HAP-1 (cell line): Measurements from ENCODE around the gene WDR77.

Source experiments
- DNase-seq, 2 experiments: peaks; one replicate each; pipeline ENCODE4 v3.0.0-alpha.2; 2016 to 2020; ENCODE audit warnings: low spot score in 2 of 2
- H3K27me3 ChIP-seq: fragments of 250-450 bp; sonication (Bioruptor Pico); 2 replicates; pipeline ENCODE4 v1.5.1; 2020; ENCODE audit warnings: low read depth, mild to moderate bottlenecking, moderate library complexity
- H3K36me3 ChIP-seq: fragments of 250-450 bp; sonication (Bioruptor Pico); replicated peaks from 2 replicates; pipeline ENCODE4 v1.5.1; 2020; ENCODE audit warnings: mild to moderate bottlenecking
- H3K4me1 ChIP-seq: fragments of 250-450 bp; sonication (Bioruptor Pico); 2 replicates; pipeline ENCODE4 v1.5.1; 2020; ENCODE audit warnings: mild to moderate bottlenecking
- H3K4me3 ChIP-seq: fragments of 250-450 bp; sonication (Bioruptor Pico); 2 replicates; pipeline ENCODE4 v1.5.1; 2020; ENCODE audit warnings: mild to moderate bottlenecking, moderate library complexity
- H3K9me3 ChIP-seq: fragments of 250-450 bp; sonication (Bioruptor Pico); 2 replicates; pipeline ENCODE4 v1.5.1; 2020; ENCODE audit warnings: mild to moderate bottlenecking, moderate library complexity
- in situ Hi-C: fragments of 300-500 bp; cut with MboI; formaldehyde crosslinking; loops from 3 replicates; pipeline ENCODE4 v1.14.3; 2020; ENCODE audit warnings: low sequenced_read_pairs, inconsistent platforms, mixed read lengths

Gene WDR77

DNA sequence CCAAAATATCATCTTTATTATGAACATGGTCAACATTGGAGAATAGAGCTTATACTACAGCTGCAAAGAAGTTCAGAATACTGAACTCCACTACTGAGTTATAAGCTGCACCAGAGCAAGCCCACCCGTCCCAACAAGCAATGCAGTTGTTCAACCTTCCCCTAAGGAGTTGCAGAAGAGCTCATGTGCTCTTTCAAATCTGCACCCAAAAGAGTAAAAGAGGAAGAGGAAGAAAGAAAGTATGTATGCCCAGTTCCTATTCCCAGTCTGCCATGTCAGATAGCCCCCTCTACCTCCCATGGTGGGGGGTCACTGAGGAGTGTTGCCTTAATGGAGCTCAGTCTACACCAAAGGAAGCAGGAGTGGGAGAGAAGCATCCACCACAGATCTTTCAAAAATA is 31.6 kb upstream of the WDR77 start:
- no peak for DNase-seq
- H3K27me3 ChIP-seq: 0 out of 2 replicates have a peak, but pooled peaks cover 2% of the 10 kb centered on the region
- in situ Hi-C loops: no loop called here
- H3K9me3 ChIP-seq: no peaks in the 10 kb centered on the region
- H3K36me3 ChIP-seq: no peaks in the 10 kb centered on the region
- no peak overlapping the region for H3K4me3 ChIP-seq
- H3K4me1 ChIP-seq: no peaks in the 10 kb centered on the region

DNA sequence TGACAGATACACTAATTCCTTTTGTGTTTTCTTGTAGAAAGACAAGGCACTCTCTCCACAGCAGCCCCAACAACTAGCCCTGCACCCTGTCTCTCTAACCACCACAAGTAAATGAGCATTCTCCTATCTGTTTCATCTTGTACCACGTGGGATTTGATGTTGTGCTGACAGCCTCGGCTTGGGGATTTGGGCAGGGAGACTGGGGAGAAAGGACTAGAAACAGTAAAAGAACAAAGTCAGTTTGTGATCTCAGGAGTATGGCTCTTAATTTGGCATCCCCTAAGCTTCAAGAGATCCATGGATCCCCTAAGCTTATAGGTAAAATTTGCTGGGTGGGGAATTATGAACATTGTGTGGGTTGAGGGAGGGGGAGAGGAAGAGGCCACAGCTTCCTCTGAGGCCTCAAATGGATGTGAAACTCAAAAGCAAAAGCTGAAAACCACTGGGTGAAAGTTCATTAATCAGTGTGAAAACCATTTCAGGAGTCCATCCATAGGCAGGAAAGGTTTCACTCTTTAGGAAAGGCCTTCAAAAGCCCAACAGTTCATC is 27.8 kb upstream of the WDR77 start:
- DNase-seq: no peak
- Histone ChIP-seq H3K36me3 (no peaks in the 10 kb centered on the region), H3K4me3 (no peak overlapping the region), H3K27me3 (0 out of 2 replicates have a peak, but pooled peaks cover 1% of the 10 kb centered on the region), H3K9me3 (no peaks in the 10 kb centered on the region), H3K4me1 (no peaks in the 10 kb centered on the region; the same call in 1 of the 2 replicates)
- in situ Hi-C loops: no loop called here

DNA sequence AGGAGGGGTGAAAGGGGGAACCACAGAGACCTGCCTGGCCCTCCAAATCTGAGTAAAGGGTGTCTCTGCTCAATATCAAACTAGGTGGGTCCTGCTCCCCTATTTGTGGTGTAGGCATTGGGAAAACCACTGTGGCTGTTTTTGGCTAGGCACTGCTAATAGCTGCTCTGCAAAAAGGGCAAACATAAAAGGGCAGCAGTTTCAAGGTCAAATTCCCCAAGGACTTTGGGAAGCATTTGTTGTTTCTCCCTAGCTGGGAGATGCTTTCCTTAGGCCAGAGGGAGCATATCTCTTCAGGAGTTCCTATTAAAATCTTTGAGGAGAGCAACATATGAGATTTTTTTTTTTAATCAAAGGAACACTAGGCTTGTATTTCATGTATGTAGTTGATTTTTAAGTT is 27.2 kb upstream of the WDR77 start:
- in situ Hi-C loops: no loop called here
- Histone ChIP-seq H3K4me3 (no peak overlapping the region), H3K36me3 (no peaks in the 10 kb centered on the region; the same call in 1 of the 2 replicates), H3K27me3 (no peaks in the 10 kb centered on the region), H3K9me3 (no peaks in the 10 kb centered on the region), H3K4me1 (no peaks in the 10 kb centered on the region; the same call in 1 of the 2 replicates)
- no peak for DNase-seq

DNA sequence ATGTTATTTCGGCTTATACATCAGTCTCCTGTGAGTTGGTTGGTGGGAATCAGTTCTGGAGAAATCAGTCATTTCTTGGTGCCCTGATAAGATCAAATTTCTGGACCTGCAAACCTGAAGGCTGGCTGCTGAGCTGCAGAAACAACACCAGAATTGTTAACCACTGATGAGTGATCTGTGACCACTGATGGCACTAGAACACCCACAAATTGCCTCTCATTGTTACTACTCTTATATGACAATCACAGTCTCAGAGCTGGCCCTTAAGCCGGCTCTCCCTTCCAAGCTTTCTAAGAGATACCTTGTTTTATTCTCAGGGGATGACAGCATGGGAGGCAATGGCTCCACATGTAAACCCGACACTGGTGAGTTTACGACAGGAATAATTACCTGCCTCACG is 26.6 kb upstream of the WDR77 start:
- in situ Hi-C loops: no loop called here

DNA sequence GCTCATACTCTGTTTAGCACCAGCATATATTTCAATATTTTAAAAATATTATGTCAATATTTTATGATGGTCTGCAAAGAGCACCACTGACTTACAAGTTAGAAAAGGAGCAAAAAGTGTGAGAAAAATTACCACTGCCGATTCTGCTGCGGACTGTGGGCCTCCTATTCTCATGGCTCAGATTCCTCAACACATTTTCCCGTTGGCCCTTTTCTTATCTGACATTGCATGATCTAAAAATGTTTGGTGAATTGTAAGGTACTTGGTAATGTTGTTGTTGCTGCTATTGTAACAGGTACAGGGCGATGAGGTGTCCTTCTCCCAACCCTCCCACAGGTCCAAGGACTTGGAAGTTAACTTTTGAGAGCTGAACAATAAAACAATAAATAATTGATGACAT is 25.5 kb upstream of the WDR77 start:
- Histone ChIP-seq H3K9me3 (no peaks in the 10 kb centered on the region), H3K4me1 (no peaks in the 10 kb centered on the region; the same call in 1 of the 2 replicates), H3K4me3 (no peak overlapping the region), H3K36me3 (no peaks in the 10 kb centered on the region; the same call in 1 of the 2 replicates), H3K27me3 (no peaks in the 10 kb centered on the region)
- in situ Hi-C loops: no loop called here
- no peak for DNase-seq

More for the DNA sequence above, 26.6 kb upstream of the WDR77 start:
- no peaks in the 10 kb centered on the region for H3K27me3 ChIP-seq
- DNase-seq: no peak
- no peak overlapping the region for H3K4me3 ChIP-seq
- no peaks in the 10 kb centered on the region; the same call in 1 of the 2 replicates for H3K36me3 ChIP-seq
- H3K4me1 ChIP-seq: no peaks in the 10 kb centered on the region; the same call in 1 of the 2 replicates
- H3K9me3 ChIP-seq: no peaks in the 10 kb centered on the region

DNA sequence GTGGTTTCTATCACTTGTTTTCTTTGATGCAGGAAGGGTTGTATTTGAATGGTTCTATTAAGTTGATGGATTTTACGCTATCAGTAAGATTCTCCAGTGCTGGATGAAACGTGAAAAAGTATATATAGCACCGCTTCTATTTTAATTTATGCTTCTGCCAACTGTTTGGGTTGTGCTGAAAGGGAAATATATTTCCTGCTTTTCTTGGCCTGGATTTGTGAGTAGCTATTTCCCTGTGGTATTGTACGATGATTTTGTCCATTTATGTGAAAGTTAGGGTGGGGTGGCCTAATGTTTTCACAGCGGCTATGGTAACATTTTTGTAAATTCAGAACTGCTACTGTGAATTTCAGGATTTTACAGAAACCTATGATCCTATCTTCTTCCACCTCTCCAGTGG is 25.1 kb upstream of the WDR77 start:
- no peaks in the 10 kb centered on the region for H3K9me3 ChIP-seq
- in situ Hi-C loops: no loop called here
- H3K36me3 ChIP-seq: no peaks in the 10 kb centered on the region; the same call in 1 of the 2 replicates
- H3K4me1 ChIP-seq: no peaks in the 10 kb centered on the region; the same call in 1 of the 2 replicates
- no peaks in the 10 kb centered on the region for H3K27me3 ChIP-seq
- no peak overlapping the region for H3K4me3 ChIP-seq
- no peak for DNase-seq

DNA sequence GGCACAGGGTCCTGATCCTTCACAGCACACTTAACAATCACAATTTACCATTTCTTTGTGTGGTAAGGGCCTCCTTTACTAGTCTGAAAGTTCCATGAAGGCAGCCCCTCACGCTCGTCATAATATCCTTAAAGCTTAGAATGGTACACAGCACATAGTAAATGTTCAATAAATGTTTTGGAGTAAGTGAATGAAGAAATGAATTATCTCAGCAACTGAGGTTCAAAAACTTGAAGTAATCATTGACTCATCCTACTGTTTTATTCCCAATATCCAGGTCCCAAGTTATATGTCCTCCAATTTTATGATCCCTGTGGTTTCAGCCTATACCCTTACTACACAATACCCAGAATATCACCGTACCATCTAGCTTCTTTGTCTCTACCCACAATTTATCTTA is 22.5 kb upstream of the WDR77 start:
- no peaks in the 10 kb centered on the region for H3K27me3 ChIP-seq
- no peaks in the 10 kb centered on the region; the same call in 1 of the 2 replicates for H3K4me1 ChIP-seq
- H3K4me3 ChIP-seq: no peak overlapping the region
- no peak for DNase-seq
- no peaks in the 10 kb centered on the region; the same call in 1 of the 2 replicates for H3K36me3 ChIP-seq
- H3K9me3 ChIP-seq: no peaks in the 10 kb centered on the region
- in situ Hi-C loops: no loop called here

DNA sequence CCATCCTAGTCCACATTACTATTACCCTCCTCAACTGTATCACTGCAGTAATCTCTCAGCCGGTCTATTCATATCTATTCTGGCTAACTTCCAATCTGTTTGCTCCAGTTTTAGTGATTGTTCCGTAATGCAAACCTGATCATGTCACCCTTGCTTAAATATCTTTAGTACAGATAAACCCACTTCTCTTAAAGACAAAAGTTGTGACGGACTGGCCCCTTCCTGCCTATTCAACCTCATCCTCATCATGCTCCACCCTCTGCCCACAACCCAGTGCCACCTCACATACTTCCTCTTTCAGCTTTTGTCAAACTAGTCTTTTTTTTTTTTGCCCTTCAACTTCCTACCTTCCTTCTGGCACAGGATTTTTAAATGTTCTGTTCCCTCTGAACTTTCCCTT is 22.0 kb upstream of the WDR77 start:
- no peaks in the 10 kb centered on the region; the same call in 1 of the 2 replicates for H3K36me3 ChIP-seq
- no peaks in the 10 kb centered on the region for H3K27me3 ChIP-seq
- in situ Hi-C loops: no loop called here
- H3K4me1 ChIP-seq: no peaks in the 10 kb centered on the region; the same call in 1 of the 2 replicates
- DNase-seq: no peak
- H3K4me3 ChIP-seq: no peak overlapping the region
- H3K9me3 ChIP-seq: no peaks in the 10 kb centered on the region

DNA sequence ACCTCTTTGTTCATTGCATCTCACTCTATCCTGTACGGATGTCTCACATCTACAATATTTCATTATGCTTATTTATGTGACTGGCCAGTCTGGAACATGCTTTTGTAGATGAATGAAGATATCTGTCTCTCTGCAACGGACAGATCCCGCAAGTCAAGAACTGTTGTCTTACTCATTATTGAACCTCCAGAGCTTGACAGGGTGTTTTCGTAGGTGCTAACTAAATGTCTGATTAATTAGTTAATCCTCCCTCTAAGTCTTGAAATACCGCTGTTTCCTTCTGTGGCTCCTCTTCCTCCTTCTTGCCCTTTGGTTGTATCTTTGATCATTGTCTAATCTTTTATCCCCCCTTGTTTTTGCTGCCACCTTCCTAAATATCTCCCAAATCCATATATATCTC is 21.5 kb upstream of the WDR77 start:
- Histone ChIP-seq H3K36me3 (no peaks in the 10 kb centered on the region; the same call in 1 of the 2 replicates), H3K9me3 (no peaks in the 10 kb centered on the region), H3K4me1 (no peaks in the 10 kb centered on the region; the same call in 1 of the 2 replicates), H3K27me3 (no peaks in the 10 kb centered on the region), H3K4me3 (no peak overlapping the region)
- in situ Hi-C loops: no loop called here
- no peak for DNase-seq

DNA sequence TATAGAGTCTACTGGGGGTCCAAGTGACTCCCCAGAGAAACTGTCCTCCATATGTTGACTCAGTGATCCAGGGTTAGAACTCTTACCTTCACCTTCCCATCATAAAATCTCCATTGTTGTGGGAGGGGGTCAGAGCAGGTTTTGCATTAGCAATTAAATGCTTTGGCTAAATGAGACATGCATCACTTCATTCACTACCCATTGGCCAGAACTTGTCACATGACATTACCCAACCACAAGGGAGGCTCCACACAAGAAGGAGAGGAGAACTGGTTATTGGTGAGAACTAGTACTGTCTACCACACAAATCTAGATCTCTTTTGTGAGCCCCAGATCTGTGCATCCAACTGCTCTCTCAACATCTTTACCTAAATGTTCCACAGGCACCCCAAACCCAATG is 20.5 kb upstream of the WDR77 start:
- Histone ChIP-seq H3K4me1 (no peaks in the 10 kb centered on the region; the same call in 1 of the 2 replicates), H3K9me3 (no peaks in the 10 kb centered on the region), H3K4me3 (no peak overlapping the region), H3K27me3 (no peaks in the 10 kb centered on the region), H3K36me3 (no peaks in the 10 kb centered on the region; the same call in 1 of the 2 replicates)
- in situ Hi-C loops: no loop called here
- no peak for DNase-seq

DNA sequence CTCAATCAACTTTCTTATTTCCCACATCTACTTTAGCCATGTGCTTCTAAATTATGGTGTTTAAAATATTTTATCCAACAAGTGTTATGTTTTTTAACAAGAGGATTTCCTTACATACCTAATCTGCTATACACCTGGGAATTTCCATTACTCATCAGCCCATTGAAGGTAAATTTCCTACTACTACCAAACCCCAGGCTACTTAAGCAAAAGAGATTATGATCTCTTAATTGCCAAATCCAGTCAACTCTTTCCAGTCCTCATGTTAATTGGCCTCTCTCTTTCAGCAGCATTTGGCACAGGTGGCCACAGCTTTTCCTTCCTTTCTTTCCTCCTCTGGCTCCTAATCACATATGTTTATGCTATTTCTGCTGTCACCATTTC is 19.7 kb upstream of the WDR77 start:
- Histone ChIP-seq H3K27me3 (no peaks in the 10 kb centered on the region), H3K4me1 (no peaks in the 10 kb centered on the region; the same call in 1 of the 2 replicates), H3K9me3 (no peaks in the 10 kb centered on the region), H3K36me3 (no peaks in the 10 kb centered on the region; the same call in 1 of the 2 replicates), H3K4me3 (no peak overlapping the region)
- DNase-seq: no peak
- in situ Hi-C loops: no loop called here

DNA sequence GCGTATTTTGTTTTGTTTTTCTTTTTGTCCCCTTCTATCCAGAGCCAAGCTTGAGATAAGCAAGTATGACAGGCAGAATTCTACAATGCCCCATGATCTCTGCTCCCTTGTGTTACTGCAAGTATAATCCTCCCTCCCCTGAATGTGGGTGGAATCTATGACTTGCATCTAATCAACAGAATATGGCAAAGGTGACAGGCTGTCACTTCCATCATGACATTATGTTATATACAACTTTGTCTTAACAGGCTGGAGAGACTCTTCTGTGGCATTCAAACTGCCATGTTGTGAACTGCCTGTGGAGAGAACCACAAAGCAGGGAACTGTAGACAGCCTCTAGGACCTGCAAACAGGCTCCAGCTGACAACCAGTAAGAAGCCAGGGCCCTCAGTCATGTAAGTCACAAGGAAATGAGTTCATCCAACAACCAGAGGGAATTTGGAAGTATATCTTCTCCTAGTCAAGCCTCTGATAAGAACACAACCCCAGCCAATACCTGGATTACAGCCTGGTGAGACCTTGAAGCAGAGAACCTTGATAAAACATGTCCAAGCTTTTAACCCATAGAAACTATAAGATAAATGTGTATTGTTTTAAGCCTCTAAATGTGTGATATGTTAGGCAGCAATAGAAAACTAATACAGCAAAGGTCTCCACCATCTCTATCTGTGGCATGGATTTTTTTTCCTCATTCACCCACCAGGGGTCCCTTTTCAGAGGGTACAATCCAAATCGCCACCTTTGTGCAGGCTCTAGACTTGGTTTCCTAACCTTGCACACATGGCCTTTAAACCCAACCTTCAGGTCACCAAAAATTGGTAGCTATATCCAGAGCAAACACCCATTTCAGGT is 19.0 kb upstream of the WDR77 start:
- H3K36me3 ChIP-seq: no peaks in the 10 kb centered on the region; the same call in 1 of the 2 replicates
- no peaks in the 10 kb centered on the region for H3K27me3 ChIP-seq
- no peak for DNase-seq
- no peaks in the 10 kb centered on the region for H3K9me3 ChIP-seq
- in situ Hi-C loops: no loop called here
- H3K4me1 ChIP-seq: no peaks in the 10 kb centered on the region; the same call in 1 of the 2 replicates
- H3K4me3 ChIP-seq: no peak overlapping the region

DNA sequence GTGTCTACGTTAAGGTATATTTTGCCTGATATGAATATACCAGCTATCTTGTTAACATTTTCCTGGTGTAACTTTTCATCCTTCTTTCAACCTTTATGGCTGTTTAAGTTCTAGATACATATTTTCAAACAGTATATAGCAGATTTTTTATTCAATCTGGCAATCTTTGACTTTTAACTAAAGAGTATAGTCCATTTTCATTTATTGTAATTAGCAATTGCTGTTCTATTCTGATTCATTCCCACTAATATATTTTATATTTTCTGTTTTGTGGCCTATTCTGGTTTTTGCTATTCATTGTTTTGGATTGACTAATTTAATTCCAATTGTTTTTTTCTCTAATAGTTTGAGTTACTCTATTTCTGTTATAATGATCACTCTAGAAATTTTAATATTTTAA is 17.4 kb upstream of the WDR77 start:
- Histone ChIP-seq H3K27me3 (no peaks in the 10 kb centered on the region), H3K4me3 (no peak overlapping the region), H3K4me1 (no peaks in the 10 kb centered on the region), H3K9me3 (no peaks in the 10 kb centered on the region), H3K36me3 (peaks cover 5% of the 10 kb centered on the region)
- no peak for DNase-seq
- in situ Hi-C loops: no loop called here

DNA sequence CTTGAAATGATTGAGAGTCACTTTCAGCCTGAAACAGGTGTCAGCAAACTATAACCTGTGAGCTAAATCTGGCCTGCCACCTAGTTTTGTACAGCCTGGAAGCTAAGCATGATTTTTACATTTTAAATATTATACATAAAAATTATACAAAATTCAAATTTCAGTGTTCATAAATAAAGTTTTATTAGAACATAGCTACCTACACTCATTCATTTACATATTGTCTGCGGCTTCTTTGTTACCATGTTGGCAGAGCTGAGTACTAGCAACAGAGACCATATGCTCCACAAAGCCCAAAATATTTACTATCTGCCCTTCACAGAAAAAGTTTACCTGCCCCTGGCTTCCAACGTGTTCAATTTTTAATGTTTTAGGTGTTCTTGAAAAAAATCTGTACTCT is 16.7 kb upstream of the WDR77 start:
- in situ Hi-C loops: no loop called here
- H3K36me3 ChIP-seq: peaks cover 12% of the 10 kb centered on the region

More for the DNA sequence above, 16.7 kb upstream of the WDR77 start:
- Histone ChIP-seq H3K4me3 (no peak overlapping the region), H3K27me3 (no peaks in the 10 kb centered on the region), H3K9me3 (no peaks in the 10 kb centered on the region), H3K4me1 (no peaks in the 10 kb centered on the region)
- no peak for DNase-seq
